Stimulated activated CD8-positive, alpha-beta memory T cell treated with anti-CD3 and anti-CD28 coated beads, Interleukin-15, amount 100 ng/mL, for 4 hours (primary cell): ENCODE measurements around the gene APBA1.

ENCODE experiments used
- DNase-seq, 2 donors: peaks; one replicate each; pipeline ENCODE4 v3.0.0-alpha.2; 2020; ENCODE audit warnings: low read depth in 2 of 2

Gene APBA1

GRCh38 chr9:69476016-69476415 lies 196.2 kb downstream of the APBA1 start:
- no peak for DNase-seq

GRCh38 chr9:69474821-69475220 lies 197.3 kb downstream of the APBA1 start:
- DNase-seq, result no peak

- no peak for DNase-seq
Measured at GRCh38 chr9:69472101-69472620, 200.0 kb downstream of the APBA1 start.

- DNase-seq, result no peak
Measured at GRCh38 chr9:69471433-69471832, 200.7 kb downstream of the APBA1 start.

- no peak for DNase-seq
Measured at GRCh38 chr9:69470186-69470977, 201.8 kb downstream of the APBA1 start.

GRCh38 chr9:69469136-69469535 lies 203.0 kb downstream of the APBA1 start:
- DNase-seq, result no peak

- no peak for DNase-seq
Measured at GRCh38 chr9:69468380-69468779, 203.8 kb downstream of the APBA1 start.

GRCh38 chr9:69466151-69466550 lies 206.0 kb downstream of the APBA1 start:
- no peak for DNase-seq

GRCh38 chr9:69465473-69465872 lies 206.7 kb downstream of the APBA1 start:
- DNase-seq, result no peak

GRCh38 chr9:69463497-69464068 lies 208.6 kb downstream of the APBA1 start:
- no peak for DNase-seq

GRCh38 chr9:69462394-69462793 lies 209.8 kb downstream of the APBA1 start:
- DNase-seq, result no peak

- no peak for DNase-seq
Measured at GRCh38 chr9:69461103-69461887, 210.9 kb downstream of the APBA1 start.

- no peak for DNase-seq
Measured at GRCh38 chr9:69460012-69460411, 212.2 kb downstream of the APBA1 start.

- DNase-seq, result no peak
Measured at GRCh38 chr9:69458176-69458575, 214.0 kb downstream of the APBA1 start.

- no peak for DNase-seq
Measured at GRCh38 chr9:69456201-69456600, 216.0 kb downstream of the APBA1 start.

GRCh38 chr9:69455311-69455710 lies 216.9 kb downstream of the APBA1 start:
- DNase-seq, result no peak

GRCh38 chr9:69454321-69454720 lies 217.8 kb downstream of the APBA1 start:
- no peak for DNase-seq

GRCh38 chr9:69453746-69454145 lies 218.4 kb downstream of the APBA1 start:
- DNase-seq, result no peak

- no peak for DNase-seq
Measured at GRCh38 chr9:69452110-69452782, 219.9 kb downstream of the APBA1 start.

- no peak for DNase-seq
Measured at GRCh38 chr9:69446496-69446895, 225.7 kb downstream of the APBA1 start.

- DNase-seq, result no peak
Measured at GRCh38 chr9:69445251-69445650, 226.9 kb downstream of the APBA1 start.

GRCh38 chr9:69444791-69445190 lies 227.4 kb downstream of the APBA1 start:
- no peak for DNase-seq
